Measurements from ENCODE around the gene NIBAN1. TPM values are rescaled to one million over a fixed set of nuclear protein-coding genes. Genes with fewer than 3 reads are reported as not detected.

NIBAN1 gene
- total and polyA plus RNA-seq, 9 of the 15 experiments (the other 6 are each of a cell fraction or from before 2014, with no cell fraction given): 1.5 to 26.6 (median 16.2) TPM

GRCh38 chr1:184932319-184932718 is 42.0 kb downstream of the NIBAN1 start:
- TF ChIP-seq ESRRB (CRISPR knock-in tag; IDR thresholded peaks at IDR 0.05; ENCODE audit: borderline replicate concordance): no peak
- TF ChIP-seq JUN (IDR thresholded peaks at IDR 0.05; ENCODE audit: borderline replicate concordance, low read depth, low read length): no peak
- no peak for TF ChIP-seq JUN (CRISPR knock-in tag; IDR thresholded peaks at IDR 0.05; ENCODE audit: borderline replicate concordance)
- TF ChIP-seq CHD2 (IDR thresholded peaks at IDR 0.05; ENCODE audit: low read depth, low read length): no peak
- TF ChIP-seq PHB2 (IDR thresholded peaks at IDR 0.05; ENCODE audit: low read depth): no peak
- no peak for TF ChIP-seq FOXJ2 (tag; IDR thresholded peaks at IDR 0.05)
- TF ChIP-seq SREBF2 (CRISPR knock-in tag; IDR thresholded peaks at IDR 0.05): no peak
- Histone ChIP-seq H4K20me1 (replicated peaks; ENCODE audit: control insufficient read depth, insufficient read depth, low read length) (peaks cover 14% of the 10 kb centered on the region; the same call in 1 of the 2 replicates), H3K4me1 (replicated peaks in 1 of 2; ENCODE audit: control insufficient read depth in 2 of 2, insufficient read depth in 2 of 2, low read length in 2 of 2) (peaks cover 0 to 10% of the 10 kb centered on the region in 2 experiments; a peak in 2 of 5 replicates), H3K36me3 (ENCODE audit: control insufficient read depth, insufficient read depth, low read length) (no peaks in the 10 kb centered on the region), H2AFZ (ENCODE audit: low read depth, low read length) (no peak overlapping the region), H3K27ac (ENCODE audit: extremely low read depth, low read depth, low read length) (no peak overlapping the region), H3K9ac (ENCODE audit: insufficient read depth in 1 of 2, low read depth in 2 of 2, low read length in 2 of 2) (no peak overlapping the region), H3K9me3 (replicated peaks; ENCODE audit: control insufficient read depth, insufficient read depth, low read depth, low read length) (no peaks in the 10 kb centered on the region), H3K79me2 (ENCODE audit: control insufficient read depth, insufficient read depth, low read length) (no peaks in the 10 kb centered on the region; the same call in 2 of the 3 replicates), H3K9me1 (ENCODE audit: control insufficient read depth, insufficient read depth, low read length) (no peaks in the 10 kb centered on the region), H3K4me3 (no peak overlapping the region), H3K27me3 (ENCODE audit: control insufficient read depth in 2 of 2, insufficient read depth in 2 of 2, low read length in 2 of 2) (no peaks in the 10 kb centered on the region), H3K4me2 (ENCODE audit: insufficient read depth, low read length) (no peak overlapping the region)
- FAIRE-seq (no peak), ATAC-seq (no peak), DNase-seq (ENCODE audit: extremely low read depth in 1 of 4, low spot score in 3 of 4) (no peak)
- WGBS (ENCODE audit: insufficient coverage, low coverage, missing lambda C conversion rate): 71% methylated on average over 7 of the region's 7 CpGs
- BruUV-seq (replicated peaks): no TSS peak
- in situ Hi-C loops (cut with MboI) (no loop called here), intact Hi-C loops (cut with micrococcal nuclease) (loop anchor here (5.0 kb wide), 1 partner anchor 125 kb away; no protein-coding TSS in a partner anchor)
- POLR2A ChIA-PET: interaction anchor here (1.2 kb wide), 1 partner anchor 11 kb away, joined by 3 read pairs; no protein-coding TSS in a partner anchor
- CTCF ChIA-PET (ENCODE audit: low intra/inter-chr PET ratio): no interaction called here

Data from K562 (cell line).